ENCODE data around the gene TTC4.
A peak's percentile ranks its signal among the peaks of the same experiment; 100 is the strongest.
"Not testable (repeated sequence)": the region's sequence is repeated elsewhere in the genome, so short reads cannot be mapped to it uniquely, and the experiment has no call there.

TTC4 gene

GRCh38 chr1:54751426-54751825, 35.8 kb downstream of the TTC4 start:
- FAIRE-seq, result no peak

GRCh38 chr1:54754045-54754444, 38.4 kb downstream of the TTC4 start:
- FAIRE-seq, result no peak

GRCh38 chr1:54754486-54755285, 39.0 kb downstream of the TTC4 start:
- no peak for FAIRE-seq

GRCh38 chr1:54757833-54758232, 42.2 kb downstream of the TTC4 start:
- no peak for FAIRE-seq

- FAIRE-seq, result no peak
These were observed 43.2 kb downstream of the TTC4 start for GRCh38 chr1:54758678-54759348.

GRCh38 chr1:54763816-54764132, 48.1 kb downstream of the TTC4 start:
- no peak for FAIRE-seq

- FAIRE-seq, result peak; percentile 99
These were observed 48.7 kb downstream of the TTC4 start, which contains the start of gene PARS2 for GRCh38 chr1:54764133-54764921. Gene PARS2 (minus strand): TSS chr1:54764523. CDS start chr1:54759161, 5,362 bp downstream.

- FAIRE-seq, result no peak
These were observed 49.4 kb downstream of the TTC4 start for GRCh38 chr1:54764922-54765561.

- FAIRE-seq, result no peak
These were observed 51.1 kb downstream of the TTC4 start for GRCh38 chr1:54766726-54767125.

- FAIRE-seq, result no peak
These were observed 51.9 kb downstream of the TTC4 start for GRCh38 chr1:54767526-54767925.

GRCh38 chr1:54768093-54768492, 52.4 kb downstream of the TTC4 start:
- FAIRE-seq, result no peak

GRCh38 chr1:54772951-54773350, 57.3 kb downstream of the TTC4 start:
- no peak for FAIRE-seq

GRCh38 chr1:54774820-54775498, 59.3 kb downstream of the TTC4 start:
- no peak for FAIRE-seq

- not testable (repeated sequence) for FAIRE-seq
These were observed 60.4 kb downstream of the TTC4 start for GRCh38 chr1:54775828-54776721.

GRCh38 chr1:54777011-54777410, 61.4 kb downstream of the TTC4 start:
- no peak for FAIRE-seq

GRCh38 chr1:54777431-54777830, 61.8 kb downstream of the TTC4 start:
- no peak for FAIRE-seq

- no peak for FAIRE-seq
These were observed 65.5 kb downstream of the TTC4 start for GRCh38 chr1:54781023-54781723.

GRCh38 chr1:54782156-54782555, 66.5 kb downstream of the TTC4 start:
- no peak for FAIRE-seq

GRCh38 chr1:54782588-54782987, 66.9 kb downstream of the TTC4 start:
- no peak for FAIRE-seq

- no peak for FAIRE-seq
These were observed 68.4 kb downstream of the TTC4 start for GRCh38 chr1:54784066-54784465.

- FAIRE-seq, result no peak
These were observed 71.1 kb downstream of the TTC4 start for GRCh38 chr1:54786778-54787177.

Data from islet of Langerhans (tissue), 1 donor.